ENCODE results near the gene RBM48.
"Not testable (repeated sequence)": the region's sequence is repeated elsewhere in the genome, so short reads cannot be mapped to it uniquely, and the experiment has no call there.

RBM48 gene

GRCh38 chr7:92528188-92528957 is at the start of gene RBM48, which contains the start of gene PEX1:
RBM48 (plus strand) TSS chr7:92528795; CDS start chr7:92528814, 19 bp downstream.
PEX1 (minus strand) TSS chr7:92528520; CDS start chr7:92528435, 85 bp downstream.
- DNase-seq, result peak; percentile 98 to 99

- not testable (repeated sequence) for DNase-seq
Observed at GRCh38 chr7:92479146-92479545, 49.4 kb upstream of the RBM48 start.

- not testable (repeated sequence) for DNase-seq
Observed at GRCh38 chr7:92483624-92484023, 45.0 kb upstream of the RBM48 start.

- not testable (repeated sequence) for DNase-seq
Observed at GRCh38 chr7:92484226-92484625, 44.4 kb upstream of the RBM48 start.

GRCh38 chr7:92485267-92485892 is 43.2 kb upstream of the RBM48 start:
- no peak for DNase-seq

- no peak for DNase-seq
Observed at GRCh38 chr7:92485974-92486373, 42.6 kb upstream of the RBM48 start.

GRCh38 chr7:92487804-92488203 is 40.8 kb upstream of the RBM48 start:
- DNase-seq, result no peak

GRCh38 chr7:92489634-92490033 is 39.0 kb upstream of the RBM48 start:
- no peak for DNase-seq

- DNase-seq, result no peak
Observed at GRCh38 chr7:92496876-92497275, 31.7 kb upstream of the RBM48 start.

GRCh38 chr7:92498557-92498956 is 30.0 kb upstream of the RBM48 start:
- DNase-seq, result no peak

GRCh38 chr7:92503767-92504166 is 24.8 kb upstream of the RBM48 start:
- no peak for DNase-seq

- DNase-seq, result no peak
Observed at GRCh38 chr7:92504563-92504962, 24.0 kb upstream of the RBM48 start.

- DNase-seq, result no peak
Observed at GRCh38 chr7:92506363-92506762, 22.2 kb upstream of the RBM48 start.

GRCh38 chr7:92508946-92509345 is 19.6 kb upstream of the RBM48 start:
- no peak for DNase-seq

GRCh38 chr7:92513167-92513902 is 15.3 kb upstream of the RBM48 start:
- no peak for DNase-seq

- no peak for DNase-seq
Observed at GRCh38 chr7:92517631-92518030, 11.0 kb upstream of the RBM48 start.

- DNase-seq, result peak; percentile 14 to 15
Observed at GRCh38 chr7:92520024-92520423, 8.6 kb upstream of the RBM48 start.

- no peak for DNase-seq
Observed at GRCh38 chr7:92523110-92523509, 5.5 kb upstream of the RBM48 start.

GRCh38 chr7:92527300-92528187 is 1.1 kb upstream of the RBM48 start:
- peak; percentile 28 to 54 for DNase-seq

GRCh38 chr7:92528958-92529264 is 316 bp downstream of the RBM48 start:
- DNase-seq, result no peak

GRCh38 chr7:92534572-92534971 is 6.0 kb downstream of the RBM48 start:
- DNase-seq, result no peak

- not testable (repeated sequence) for DNase-seq
Observed at GRCh38 chr7:92543542-92543941, 14.9 kb downstream of the RBM48 start.

GRCh38 chr7:92545116-92545515 is 16.5 kb downstream of the RBM48 start:
- not testable (repeated sequence) for DNase-seq

Measured in AML-193 (cell line).